GM19455 (cell line): ENCODE measurements around the gene EQTN.
"Not testable (repeated sequence)": the region's sequence is repeated elsewhere in the genome, so short reads cannot be mapped to it uniquely, and the experiment has no call there.

ENCODE experiments used
- ATAC-seq: cut with Tn5 transposase; IDR thresholded peaks from one replicate; pipeline ENCODE4 v1.9.1; 2021; ENCODE audit not compliant: unreplicated experiment

Gene EQTN

DNA sequence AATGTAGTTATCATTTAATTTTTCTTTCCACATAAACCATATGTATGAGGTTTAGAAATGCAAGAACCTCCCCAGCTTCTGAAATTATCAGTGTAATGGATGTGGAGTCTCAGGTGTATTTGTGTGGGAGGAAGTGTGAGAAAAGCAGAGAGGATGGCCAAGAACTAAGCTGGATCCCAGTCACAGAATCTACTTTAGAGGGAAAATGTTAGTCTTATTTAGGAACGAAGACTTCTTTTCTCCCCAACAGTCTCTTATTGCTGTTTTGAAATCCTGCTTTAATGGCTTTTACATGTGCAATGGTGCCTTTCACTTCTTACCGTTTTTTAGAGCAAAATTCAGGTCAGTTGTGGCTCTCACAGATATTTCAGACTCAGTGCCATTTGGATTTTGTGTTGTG is 3.0 kb downstream of the EQTN start:
- ATAC-seq: no peak

DNA sequence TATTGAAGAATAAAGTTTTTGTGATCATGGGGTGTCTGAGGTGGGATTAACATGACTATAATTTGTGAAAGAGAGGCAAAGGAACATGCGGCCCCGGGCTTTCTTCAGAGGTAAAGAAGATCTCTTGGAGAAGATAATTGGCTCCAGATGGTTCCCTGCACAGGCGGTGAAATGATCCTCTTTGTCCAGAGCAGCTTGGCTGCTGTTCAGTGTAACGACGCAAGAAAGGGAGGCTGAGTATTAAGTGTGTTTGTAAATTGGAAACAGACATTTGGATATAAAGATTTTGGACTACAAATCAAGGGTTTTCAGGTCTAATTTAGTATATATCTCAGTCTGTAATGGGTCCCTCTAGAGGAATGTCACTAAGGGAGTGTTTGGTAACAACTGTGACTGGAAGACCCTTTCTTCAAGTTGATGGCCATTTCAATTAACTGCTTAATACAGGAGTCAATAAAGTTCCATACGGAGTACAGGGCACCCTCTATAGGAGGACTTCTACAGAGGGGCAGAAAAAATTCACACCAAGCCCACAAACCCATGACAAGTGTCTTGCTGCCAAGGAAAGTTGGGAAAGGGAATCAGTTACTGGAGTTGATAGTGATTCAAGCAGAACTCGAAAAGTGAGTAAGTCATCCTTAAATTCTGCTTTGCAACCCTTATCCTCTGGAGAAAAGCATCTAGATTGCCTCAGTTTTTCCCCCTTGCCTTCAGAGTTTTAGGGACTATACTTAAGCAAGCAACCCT is 4.1 kb downstream of the EQTN start:
- no peak for ATAC-seq

DNA sequence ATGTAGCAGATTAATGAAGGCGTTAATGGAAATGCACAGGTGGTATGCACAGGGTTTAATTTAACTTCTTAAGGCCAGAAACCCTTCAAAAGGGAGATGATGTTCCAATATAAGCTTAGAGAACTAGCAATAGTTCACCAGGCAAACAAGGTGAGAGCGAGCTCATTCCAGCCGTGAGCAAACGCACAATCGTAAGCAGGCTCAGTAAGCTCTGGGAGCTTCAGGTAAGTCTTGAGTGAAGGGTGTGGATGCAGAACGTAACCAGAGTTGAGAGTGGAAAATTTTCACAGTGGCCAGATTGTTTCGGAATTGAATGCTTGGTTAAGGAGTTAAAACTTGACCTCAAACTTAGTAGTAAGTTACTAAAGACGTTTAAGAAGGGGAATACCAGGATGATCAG is 5.7 kb downstream of the EQTN start:
- ATAC-seq: no peak

DNA sequence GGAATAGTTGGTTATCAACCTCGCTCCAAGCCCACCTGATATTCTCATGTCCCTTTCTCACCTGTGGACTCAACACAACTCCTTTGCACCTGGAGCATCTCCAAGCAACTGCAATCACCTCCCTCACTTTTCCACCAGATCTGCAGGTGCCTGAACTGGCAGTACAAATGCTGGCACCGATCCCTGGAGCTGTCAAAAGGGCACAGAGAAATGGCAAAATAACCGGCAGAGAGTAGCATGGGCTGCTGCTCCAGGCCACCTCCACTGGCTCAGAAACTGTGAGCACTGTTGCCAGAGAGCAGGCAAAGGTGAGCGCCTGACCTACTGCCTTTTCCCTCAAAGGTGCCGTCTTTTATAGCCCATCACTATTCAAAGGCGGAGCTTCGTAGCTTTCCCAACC is 14.7 kb downstream of the EQTN start:
- no peak for ATAC-seq

DNA sequence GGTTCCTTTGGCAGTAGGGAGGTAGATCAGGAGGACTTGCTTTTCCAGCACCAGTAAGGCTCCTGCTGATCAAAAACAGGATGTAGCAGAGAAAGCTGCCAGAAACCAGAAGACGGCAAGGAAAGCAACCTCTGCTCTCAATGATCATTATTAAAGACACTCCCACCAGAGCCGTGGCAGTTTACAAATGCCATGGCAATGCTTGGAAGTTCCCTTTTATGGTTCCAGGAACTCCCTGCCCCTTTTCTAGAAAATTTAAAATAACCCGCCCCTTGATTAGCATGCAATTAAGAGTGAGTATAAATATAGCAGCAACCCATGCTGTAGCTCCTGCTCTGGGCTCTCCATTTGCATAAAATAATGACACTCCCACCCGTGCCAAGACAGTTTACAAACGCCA is 16.1 kb downstream of the EQTN start:
- no peak for ATAC-seq

DNA sequence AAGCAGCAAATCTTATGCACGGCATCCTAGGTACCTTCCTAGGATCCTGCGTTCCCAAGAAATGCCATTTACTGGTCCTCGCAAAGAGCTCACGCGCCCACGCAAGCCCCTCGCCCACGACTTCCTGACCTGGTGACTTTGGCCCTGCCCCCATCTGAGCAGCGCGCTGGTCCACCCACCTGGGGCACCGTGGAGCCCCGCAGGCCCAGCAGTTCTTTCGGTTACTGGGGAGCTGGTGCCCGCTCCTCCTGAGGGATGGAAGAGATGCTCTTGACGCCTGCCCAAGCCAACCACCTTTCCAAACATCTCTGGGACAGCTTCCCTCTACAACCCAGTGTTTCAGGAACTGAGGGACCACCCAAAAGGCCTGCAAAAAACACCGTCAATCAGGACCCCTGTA is 16.7 kb downstream of the EQTN start:
- ATAC-seq: no peak

DNA sequence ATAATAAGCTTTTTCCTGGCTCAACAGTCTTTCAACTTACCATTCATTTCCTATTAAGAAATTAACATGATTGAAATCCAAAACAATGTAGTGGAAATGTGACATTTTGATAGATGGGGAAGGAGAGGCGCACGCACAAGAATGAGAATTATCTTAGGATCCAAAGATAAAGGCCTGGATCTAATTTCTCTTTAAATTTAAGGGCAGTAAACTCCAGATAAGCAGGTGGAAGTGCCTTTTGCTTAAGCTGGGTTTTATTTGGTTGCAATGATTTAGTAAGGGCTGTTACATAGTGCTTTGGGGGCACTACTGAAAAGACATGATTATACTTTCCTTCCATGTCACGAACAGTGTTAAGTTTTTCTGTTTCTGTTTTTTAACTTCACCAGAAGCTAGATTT is 17.3 kb downstream of the EQTN start:
- ATAC-seq: no peak

DNA sequence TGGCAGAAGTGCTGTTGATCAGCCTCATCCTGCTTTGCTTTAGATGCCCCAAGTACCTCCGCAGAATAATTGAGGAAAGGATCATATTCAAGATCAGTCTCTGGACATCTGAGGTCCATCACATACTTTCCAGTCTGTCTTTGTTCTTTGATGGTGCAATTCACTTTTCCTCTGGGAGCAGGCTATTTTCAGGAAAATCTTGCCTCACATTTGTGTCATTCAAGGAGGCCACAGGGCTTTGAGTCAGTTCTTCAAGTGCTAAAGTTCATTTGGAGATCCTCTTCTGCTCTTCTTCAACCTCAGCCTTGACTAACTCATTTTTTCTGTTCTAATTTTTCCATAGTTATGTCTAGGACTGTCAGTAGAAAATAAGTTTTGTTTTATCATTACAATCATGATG is 18.6 kb downstream of the EQTN start:
- ATAC-seq: no peak

DNA sequence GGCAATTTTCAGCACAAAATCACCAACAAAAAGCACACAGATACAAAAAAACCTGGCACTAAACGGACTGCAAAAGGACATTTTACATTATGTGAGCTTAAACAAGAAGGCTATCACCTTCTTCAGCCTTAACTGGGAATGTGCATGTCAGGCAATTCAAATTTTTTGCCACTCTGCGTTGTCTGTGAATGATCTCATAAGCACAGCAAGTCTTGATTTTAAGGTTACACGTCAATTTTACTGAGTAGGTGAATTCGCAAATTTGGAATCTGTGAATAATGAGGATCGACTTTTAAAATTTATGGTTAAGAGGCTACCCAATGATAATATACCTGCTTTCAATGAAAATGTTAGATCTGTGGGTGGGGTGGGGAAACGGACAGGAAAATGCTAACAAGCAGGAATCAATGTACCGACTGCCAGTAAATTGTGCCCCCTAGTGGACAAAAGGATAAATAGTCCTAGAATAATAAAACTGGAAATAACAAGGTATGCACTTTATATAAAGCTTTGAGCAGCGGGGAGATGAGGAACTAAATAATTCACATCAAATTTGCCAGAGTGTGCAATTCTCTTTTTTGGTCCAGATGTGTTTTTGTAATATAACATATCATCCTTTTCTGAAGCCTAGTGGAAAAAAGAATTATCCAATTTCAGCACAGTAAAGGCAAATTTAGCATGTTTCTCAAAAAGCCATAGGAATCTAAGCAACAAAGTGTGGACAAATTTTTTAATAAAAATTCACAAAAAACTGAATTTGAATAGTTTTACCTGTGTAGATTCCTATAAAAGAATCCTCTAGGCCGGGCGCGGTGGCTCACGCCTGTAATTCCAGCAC is 20.5 kb downstream of the EQTN start:
- no peak for ATAC-seq

DNA sequence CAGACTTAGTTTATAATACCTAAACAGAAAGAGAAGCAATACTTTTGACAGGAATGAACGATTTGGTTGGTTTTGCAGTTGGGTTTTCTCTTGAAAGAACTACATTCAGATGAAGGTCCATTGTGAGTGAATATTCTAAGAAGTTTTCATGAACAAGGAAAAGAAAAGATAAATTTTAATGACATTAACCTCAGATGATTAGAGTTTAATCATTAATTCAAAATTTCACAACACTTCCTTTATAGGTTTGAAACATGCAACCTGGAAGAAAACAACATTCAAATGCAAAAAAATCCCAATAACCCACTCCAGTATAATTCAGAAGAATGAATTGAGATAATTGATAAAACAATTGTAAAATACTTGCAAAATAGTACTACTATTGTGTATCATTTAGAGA is 23.8 kb downstream of the EQTN start:
- ATAC-seq: no peak

DNA sequence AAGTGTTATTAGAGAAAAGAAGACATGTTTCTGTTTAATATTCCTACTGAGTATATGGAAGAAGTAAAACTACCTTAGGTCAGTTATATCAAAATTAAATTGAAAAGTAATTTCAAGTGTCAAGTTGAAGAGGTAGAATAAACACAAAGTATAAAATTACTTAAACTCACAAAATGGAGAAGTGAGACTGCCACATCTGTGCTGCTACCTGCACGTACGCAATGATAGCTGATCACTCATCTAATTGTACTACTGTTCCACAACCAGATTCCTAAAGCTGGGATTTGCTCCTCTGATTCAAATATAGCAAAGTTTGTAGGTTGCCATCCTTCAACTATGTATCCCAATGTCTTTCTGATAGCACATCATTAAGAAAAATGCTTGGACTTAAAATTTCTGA is 24.8 kb downstream of the EQTN start:
- no peak for ATAC-seq

DNA sequence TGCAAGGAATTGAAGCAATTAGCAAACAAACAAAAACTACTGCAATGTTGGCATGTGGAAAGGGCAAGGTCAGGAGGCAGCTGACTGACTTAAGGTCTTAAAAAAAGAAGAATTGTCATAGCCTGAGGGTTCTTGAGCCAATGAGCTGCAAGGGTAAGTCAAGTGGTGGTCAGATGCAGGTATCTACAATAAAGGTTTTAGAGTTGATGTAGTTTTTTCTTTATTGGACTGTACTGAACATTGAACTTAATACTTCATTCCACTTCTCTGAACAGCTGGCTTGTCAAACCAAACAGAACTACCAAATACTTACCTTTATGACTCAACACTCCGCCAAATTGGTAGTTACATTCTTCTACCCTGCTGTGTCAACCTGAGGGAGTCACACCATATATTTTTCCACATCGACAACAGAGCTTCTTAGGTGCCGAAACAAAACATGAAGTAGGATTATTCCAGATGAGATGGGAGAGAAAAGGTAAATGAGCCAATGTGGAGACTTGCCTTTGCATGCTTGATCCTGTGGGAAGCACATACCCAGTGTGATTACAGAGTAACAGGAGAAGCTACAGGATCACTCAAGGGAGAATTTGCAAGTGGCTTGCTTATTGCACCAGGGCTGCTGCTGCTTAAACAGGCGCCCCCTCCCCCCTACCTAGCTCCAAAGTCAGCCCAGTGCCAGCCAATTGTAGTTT is 35.3 kb downstream of the EQTN start:
- ATAC-seq: no peak

DNA sequence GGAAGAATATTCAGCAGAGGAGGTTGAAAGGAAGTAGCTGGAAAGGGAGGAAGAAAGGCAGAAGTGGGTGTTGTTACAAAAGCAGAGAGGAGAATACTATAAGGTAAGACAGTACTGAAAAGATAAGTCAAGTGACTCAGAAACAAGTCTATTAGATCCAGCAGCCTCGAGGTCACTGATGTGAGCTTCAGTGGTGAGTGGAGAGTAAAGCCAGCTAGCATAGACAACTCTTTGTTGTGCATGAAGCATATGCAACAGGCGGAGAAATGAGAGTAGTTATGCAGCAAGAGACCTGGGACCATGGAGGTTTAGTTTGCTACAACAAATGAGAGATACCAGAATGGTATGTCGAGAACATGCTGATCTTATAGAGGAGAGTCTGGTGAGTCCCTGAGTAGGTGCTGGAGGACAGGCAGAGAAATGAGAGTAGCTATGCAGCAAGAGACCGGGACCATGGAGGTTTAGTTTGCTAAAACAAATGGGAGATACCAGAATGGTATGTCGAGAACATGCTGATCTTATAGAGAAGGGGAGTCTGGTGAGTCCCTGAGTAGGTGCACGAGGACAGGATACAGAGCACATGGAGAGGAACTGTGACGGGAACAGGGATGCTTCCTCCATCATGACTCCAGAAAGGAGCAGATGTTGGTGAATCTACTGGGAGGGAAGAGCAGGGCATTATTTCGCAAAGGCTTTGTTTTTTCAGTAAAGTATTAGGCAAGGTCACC is 36.0 kb downstream of the EQTN start:
- ATAC-seq: no peak

DNA sequence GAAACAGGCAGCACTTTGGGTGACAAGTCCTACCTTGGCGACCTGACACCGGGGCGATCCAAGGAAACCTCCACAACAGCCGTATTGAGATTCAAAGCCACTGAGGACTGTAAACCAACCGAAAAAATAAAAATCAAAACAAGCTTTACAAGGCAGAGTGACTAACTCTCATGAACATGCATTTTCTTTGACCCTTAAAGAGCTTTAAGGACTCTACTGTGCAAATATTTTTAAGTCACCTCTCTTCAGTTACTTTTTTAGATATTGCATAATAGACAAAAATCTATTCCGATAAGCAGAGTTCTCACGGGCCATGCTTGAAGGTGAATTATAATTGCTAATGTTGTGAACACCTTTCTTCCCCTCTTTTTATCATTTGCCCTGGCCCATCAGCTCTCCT is 38.3 kb downstream of the EQTN start:
- no peak for ATAC-seq

DNA sequence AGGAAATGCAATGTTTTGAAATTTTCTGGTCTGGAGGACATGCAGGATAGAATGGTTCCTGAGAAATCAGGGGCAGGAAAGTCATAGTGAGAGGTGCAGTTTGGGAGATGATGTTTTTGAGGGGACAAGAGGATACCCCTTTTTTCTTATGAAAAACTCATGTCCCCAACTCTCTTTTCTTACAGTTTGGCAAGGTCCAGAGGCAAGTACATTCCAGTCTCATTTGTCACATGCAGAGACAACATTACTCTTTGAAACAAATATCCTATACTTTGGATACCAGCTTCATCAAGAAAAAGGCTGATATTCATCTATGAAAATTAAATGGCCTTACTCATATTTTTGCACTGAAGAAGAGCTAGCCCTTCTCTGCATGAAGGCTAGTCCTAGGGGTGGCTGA is 48.2 kb downstream of the EQTN start:
- no peak for ATAC-seq

DNA sequence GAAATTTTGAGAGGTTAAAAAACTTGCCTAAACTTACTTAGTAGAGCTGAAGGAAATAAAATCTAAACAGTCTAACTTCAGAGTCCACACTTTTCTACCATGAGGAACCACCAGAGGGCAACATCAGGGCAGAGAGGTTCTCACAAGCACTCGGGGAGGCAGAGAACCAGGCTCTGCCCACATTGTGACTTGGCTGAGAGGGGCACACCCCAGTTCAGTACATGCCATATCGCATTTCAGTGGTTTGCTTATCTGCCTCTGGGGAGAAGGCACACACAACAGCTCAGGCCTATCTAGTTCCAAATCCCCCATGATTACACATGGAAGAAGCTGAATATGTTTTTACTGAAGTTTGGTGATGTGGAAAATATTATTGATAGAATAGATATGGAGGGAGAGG is 49.2 kb downstream of the EQTN start:
- no peak for ATAC-seq

DNA sequence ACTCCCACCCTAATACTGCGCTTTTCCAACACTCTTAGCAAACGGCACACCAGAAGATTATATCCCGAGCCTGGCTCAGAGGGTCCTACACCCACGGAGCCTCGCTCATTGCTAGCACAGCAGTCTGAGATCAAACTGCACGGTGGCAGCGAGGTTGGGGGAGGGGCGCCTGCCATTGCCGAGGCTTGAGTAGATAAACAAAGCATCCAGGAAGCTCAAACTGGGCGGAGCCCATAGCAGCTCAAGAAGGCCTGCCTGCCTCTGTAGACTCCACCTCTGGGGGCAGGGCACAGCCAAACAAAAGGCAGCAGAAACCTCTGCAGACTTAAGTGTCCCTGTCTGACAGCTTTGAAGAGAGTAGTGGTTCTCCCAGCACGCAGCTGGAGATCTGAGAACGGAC is 57.3 kb downstream of the EQTN start:
- ATAC-seq: not testable (repeated sequence)
